Activated CD4-positive, alpha-beta T cell treated with anti-CD3 and anti-CD28 coated beads for 4 hours (primary cell): ENCODE measurements around the gene KRT81.
"Not testable (repeated sequence)": the region's sequence is repeated elsewhere in the genome, so short reads cannot be mapped to it uniquely, and the experiment has no call there.

ENCODE experiments used
- DNase-seq, 2 donors: peaks; one replicate each; pipeline ENCODE4 v3.0.0-alpha.2; 2020

The KRT81 gene

DNA sequence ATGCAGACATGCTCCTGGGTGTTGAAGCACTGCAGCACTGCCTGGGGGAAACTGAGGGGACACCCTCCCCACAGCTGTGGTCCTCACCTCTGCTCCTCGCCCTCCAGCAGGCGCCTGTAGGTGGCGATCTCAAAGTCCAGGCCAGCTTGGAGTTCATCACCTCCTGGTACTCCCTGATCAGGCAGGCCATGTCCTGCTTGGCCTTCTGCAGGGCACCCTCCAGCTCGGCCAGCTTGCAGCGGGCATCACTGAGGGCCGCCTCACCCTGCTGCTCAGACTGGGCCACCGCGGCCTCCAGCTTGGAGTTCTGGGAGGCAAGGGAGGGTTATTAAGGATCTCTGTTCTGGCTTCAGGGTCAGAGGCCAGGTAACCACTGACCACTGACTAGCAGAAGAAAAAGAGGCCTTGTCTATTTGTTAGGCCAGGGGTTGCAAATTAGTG is 39.1 kb downstream of the KRT81 start:
- DNase-seq, result not testable (repeated sequence)

DNA sequence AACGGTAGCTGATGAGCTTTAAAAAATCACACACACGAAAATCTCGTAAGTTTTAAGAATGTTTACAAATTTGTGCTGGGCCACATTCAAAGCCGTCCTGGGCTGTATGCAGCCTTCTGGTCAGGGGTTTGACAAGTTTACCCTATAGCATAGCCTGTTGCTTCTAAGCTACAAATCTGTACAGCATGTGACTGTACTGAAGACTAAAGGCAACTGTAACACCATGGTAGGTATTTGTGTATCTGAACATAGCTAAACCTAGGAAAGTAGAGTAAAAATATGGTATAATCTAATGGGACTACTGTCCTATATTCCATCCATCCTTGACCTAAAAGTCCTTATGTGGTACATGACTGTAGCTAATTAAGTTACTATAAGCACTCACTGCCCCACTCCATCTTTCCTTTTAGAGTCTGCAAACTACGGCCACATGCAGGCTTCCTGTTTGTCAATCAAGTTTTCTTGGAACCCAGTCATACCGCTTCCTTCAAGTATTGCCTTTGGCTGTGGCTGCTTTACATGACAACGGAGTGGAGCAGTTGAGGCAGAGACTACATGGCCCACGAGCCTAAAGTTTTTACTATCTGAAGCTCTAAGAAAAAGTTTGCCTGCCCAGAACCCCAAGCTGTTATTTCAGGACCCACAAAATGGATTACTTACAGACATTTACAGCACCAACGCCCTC is 39.8 kb downstream of the KRT81 start:
- no peak for DNase-seq

DNA sequence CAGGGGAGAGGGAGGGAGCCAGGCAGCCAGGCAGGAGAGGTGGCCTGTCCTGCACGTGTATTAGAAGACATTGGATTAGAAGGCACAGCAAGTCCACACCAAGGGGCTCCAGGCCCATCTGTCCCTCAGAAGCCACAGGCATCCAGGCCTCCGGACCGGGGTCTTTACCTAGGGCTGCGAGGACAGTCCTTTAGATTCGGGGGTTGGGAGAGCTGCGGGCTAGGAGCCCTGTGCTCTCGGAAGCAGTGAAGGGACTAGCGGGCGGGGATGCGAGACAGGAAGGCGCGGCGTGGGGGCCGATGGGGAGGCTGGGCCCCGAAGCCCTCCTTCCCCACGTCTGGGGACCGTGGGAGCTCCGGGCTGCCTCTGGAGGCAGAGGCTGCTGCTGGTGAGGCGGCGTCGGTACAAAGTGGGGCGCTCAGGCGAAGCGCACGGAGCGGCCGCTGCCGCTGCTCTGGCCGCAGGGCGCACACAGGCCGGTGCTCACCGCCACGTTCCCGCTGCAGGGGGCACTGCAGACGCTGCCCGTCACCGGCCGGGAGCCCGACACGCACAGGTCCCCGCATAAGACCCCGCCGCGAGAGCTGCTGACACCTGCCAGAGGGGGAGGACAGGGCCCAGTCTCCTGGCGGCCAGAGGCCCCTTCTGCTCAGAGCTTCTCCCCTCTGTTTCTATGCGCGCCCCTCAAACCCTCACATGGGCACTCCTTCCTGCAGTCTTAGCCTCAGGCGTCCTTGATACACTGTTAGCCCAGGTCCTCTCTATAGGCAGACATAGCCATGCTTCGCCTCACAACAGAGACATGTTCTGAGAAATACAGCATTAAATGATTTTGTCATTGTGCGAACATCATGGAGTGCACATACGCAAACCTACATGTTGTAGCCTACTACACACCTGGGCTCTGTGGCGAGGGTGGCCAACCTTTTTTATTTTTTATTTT is 41.0 kb downstream of the KRT81 start:
- DNase-seq, result no peak

DNA sequence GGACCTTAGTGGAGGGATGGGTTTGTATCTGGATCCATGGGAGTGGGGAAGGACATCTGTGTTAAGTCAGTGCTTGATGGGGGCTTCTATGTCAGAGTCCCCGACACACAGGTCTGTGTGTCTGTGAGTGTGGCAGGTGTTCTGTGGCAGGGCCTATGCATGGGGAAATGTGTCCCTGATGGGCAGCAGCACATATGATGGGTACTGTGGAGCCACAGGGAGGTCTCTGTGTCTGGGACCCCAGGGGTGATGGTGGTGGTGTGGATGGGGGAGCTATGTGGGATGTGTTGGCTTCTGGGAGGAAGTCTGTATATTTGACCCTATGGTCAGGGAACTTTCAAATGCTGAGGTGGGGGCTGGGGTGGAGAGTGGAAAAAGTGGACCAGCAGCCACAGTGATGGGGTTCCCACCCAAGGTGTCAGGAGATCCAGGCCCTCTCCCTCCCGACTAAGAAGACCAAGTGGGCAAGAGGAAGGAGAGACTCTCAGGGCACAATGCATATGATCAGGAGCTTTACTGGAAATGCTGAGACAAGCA is 41.8 kb downstream of the KRT81 start:
- DNase-seq, result no peak

DNA sequence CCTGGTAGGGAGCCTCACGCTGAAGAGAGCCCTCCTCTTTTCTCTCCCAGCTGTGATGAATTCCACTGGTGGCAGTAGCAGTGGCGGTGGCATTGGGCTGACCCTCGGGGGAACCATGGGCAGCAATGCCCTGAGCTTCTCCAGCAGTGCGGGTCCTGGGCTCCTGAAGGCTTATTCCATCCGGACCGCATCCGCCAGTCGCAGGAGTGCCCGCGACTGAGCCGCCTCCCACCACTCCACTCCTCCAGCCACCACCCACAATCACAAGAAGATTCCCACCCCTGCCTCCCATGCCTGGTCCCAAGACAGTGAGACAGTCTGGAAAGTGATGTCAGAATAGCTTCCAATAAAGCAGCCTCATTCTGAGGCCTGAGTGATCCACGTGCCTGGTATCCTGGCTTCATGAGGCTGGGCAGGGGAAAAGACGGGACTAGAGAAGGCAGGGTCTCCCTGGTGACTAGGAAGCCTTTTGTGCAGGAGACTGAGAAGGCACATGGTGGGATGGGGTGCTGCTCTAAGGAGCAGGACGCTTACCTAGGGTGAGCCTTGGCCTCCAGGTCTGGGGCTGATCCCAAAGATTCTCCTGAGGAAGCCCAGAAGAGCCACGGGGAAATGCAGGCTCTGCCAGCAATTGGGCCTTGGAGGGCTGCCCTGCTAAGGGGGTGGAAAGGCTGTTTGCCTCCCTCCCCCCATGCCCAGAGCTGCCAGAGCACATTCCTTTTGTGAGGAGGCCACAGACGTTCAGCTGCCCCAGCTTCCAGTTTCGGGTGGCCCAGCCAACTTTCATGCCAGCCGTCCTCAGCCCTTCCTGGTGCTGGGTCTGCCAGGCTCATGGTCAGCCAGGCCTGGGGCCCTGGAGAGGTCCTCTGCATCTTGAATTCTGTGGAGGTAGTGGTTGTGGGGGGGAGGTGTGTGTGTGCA is 42.5 kb downstream of the KRT81 start:
- DNase-seq, result no peak

DNA sequence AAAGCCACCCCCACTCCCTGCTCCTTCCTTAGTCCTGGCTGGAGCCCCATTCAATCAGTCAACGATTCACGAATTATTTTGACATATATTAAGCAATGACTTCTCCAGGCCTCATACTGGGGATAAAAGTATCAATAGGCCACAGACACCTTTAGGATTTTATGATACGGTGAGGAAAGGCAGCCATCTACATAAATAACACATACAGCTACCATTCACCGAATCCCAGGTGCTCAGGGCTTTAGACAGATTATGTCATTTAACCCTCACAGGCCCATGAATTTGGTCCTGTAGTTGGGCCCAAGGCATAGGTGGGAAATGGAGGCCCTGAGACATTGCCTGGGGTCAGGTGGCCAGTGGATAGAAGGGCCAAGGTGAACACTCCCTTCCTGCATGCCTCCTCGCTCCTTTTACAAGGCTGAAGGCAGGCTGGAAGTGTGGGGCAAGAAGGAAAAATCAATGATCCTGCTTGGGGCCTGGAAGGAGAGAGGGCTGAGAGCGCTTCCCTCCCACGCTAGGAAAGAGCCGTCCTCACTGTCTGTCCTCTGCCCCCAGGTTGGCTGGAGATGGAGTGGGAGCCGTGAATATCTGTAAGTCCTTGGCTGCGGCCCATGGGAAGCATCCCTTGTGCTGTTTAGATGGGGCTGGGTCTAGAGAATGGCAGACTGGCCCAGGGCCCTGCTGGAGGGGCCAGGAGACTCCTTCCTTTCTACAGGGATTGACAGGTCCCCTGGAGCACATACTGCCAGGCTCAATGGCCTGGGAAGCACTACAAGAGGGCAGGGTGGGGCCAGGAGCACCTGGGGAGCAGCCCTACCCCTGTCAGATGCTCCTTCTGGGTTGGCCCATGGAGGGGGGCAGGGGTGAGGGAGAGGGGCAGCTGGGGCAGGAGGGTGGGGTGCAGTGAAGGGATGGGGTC is 43.5 kb downstream of the KRT81 start:
- DNase-seq, result no peak

DNA sequence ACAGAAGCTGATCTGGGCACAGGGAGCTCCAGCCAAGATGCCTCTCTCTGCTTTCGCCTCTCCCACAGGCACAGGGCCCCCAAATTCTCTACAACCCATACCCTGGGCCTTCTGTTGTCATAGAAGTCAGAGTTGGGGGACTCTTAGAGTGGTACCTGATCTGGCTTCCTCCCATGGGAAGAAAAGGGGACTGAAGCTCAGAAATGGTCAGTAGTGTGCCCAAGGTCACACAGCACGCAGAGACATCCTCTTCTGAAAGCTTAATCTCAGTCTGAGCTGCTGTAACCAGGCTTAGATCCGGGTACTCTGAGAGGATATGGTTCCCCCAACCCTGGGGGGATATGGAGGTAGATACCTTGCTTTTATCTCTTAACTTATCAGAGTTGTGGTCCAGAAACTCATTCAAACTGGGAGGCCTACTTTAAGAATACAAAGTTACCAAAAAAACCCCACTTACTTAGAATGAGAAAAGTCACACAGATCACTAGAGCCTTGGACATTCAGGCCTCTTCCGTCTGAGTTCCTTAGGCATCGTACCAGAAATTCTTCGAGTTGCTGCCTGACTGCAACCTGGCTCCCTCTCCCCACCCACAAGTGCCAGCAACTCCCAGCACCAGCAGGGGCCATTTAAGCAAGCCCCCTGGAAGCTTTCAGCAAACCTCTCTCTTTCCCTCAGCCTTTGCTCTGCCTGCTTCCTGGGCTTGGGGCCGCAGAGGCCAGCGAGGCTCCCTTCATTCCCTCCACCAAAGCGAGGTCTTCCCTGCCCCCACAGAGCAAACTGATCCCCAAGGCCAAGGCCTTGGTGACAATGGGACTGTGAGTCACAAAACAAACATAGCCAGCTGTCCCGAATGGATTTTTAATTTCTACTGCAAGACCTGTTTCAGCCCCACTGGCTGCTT is 44.4 kb downstream of the KRT81 start:
- no peak for DNase-seq

DNA sequence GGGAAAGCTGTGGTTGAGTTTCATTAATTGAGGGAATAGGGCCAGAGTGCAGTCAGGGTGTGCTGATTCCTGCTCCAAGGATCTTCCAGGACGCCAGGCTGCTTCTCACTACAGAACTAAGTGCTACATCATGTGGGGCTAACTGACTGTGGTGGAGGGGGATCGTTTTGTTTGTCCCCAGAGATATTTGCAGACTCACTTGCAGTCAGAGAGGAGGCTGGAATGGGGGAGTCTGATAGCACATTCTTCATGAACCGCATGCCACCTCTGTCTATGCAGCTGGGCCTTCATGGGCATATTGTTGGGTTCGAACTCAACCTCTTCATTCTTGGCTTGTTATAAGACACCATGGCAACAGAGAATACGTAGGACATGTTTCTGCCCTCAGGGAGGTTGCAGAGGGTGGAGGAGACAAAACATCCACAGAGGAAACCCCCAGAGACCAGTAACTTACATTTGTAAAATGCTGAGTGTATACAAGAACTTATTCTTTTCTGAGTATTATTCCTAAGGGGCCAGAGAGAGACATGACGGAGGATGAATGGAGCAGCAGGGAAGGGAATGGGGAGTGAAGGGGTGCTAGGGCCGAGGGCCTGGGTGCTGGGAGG is 45.3 kb downstream of the KRT81 start:
- no peak for DNase-seq

DNA sequence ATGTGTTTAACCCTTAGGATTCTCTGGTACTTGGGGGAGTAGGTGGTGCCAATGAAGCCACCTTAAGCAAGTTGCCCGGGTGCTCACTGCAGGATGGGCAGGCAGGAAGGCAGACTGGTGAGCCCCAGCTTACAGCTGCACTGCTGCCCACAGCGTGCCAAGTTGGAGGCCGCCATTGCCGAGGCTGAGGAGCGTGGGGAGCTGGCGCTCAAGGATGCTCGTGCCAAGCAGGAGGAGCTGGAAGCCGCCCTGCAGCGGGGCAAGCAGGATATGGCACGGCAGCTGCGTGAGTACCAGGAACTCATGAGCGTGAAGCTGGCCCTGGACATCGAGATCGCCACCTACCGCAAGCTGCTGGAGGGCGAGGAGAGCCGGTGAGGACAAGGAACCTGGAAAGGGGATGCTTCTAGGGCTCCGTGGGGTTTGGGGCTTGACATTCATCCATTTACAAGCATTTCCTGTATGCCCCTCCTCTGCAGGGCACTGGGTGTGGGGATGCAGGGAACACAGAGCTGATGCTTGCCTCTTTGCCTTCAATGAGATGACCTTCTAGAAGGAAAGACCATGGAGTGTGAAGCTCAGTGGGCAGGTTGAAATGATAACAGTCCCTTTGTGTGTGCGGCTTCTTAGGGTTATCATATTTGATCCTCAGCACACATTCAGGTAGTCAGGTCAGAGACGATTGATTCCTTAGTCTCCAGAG is 45.9 kb downstream of the KRT81 start:
- no peak for DNase-seq

DNA sequence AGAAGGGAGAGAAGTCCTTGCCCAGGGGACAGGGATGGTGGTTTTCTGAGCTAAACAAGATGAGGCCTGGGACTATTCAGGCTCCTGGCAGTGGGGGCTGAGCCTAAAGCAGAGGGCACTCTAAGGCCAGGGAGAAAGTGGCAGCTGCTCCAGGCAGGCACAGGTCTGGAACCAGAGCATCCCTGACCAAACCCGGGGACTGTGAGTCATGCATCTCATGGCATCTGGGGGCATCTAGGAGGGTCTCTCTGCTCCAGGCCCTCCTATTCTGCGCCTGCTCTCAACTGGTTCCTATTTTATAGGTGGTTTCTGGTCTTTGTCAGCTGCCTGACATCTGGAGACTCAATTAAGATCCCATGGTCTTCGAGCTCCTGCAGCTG is 46.7 kb downstream of the KRT81 start:
- no peak for DNase-seq

DNA sequence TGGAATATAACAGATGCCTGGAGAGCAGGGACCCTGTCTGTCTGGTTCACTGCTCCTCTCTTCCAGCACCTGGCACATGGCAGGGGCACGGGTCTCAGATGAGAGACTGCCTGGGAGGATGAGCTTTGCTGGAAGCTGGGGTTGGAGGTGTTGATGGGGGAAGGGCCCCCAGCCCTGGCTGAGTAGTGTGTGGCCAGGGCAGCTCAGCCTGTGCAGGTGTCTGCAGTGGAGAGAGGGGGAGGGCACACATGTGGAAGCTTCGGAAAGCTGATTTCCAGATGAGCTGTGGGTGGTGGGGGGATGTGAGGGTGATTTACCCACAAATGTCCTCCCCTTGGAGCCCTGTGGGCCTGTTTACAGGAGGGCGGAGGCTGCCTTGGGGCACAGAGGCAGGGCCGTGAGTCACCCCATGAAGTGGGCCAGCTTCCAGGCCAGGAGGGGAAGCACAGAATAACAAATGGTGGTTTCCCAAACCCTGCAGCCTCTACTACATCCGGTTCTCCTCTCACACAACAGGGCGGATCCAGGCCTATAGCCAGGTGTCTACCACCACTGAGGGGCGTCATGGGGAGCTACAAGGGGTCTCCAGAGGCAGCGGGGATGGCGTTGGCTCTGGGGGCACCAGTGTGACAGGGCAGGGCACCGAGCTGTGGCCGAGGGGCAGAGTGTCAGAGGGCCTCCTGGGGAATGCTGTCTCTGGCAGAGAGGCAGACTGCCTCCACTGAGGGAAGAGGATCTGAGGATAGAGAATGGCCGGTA is 47.3 kb downstream of the KRT81 start:
- peak; percentile 33 to 69 for DNase-seq

DNA sequence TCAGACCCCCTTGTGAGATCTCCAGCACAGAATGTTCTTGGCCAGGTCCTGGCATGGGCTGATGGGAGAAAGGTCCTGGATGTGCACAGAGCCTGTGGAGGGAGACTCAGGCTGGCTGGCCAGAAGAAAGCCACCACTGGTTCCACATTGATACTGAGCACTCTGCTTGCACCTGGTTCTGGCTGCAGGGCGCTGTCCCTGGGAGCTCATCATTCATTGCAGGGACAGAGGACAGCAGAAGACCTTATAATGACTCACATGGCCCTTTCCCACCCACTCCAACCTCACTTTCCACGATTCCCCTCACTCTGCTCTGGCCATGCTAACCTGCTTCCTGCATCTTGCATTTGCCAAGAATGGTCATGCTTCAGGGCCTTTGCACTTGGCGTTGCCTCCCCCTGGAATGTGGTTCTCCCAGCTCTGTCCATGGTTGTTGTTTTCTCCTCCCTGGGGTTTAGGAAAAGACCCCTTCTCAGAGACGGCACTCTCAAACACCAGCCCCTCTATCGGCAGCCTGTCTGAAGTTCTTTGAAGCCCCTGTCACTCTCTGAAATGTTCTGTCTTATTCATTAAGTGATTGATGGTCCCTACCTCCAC is 48.0 kb downstream of the KRT81 start:
- no peak for DNase-seq

DNA sequence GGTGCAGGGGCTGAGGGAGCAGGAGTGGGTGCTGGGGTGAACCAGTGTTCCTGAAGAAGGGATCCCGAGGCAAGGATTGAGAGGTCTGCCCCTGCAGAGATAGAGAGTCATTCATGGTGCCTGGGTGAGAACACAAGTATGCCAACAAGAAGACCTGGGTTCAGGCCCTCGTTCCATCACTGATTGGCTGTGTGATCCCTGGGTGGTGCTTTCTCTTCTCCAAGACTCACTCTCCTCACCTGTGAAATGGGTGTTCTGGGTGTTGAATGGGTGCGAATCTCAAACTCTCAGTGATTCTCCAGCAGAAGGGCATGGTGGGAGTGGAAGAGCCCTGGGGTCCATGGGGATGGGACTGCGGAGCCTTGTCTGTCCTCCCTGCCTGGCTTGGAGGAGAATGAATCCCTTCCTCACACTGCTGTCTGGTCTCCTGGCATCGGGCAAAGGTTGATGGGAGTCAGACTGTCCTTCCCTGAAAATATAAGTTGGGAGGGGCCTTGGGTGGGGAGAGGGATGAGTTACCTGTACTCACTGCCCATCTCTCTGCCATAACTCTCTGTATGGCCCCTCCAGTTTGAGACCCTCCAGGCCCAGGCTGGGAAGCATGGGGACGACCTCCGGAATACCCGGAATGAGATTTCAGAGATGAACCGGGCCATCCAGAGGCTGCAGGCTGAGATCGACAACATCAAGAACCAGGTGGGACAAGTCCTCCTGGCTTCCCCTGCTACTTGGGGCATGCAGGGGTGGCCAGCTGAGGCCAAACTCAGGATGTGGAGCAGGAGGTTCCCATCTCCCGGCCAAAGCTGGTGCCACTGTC is 48.7 kb downstream of the KRT81 start:
- no peak for DNase-seq

DNA sequence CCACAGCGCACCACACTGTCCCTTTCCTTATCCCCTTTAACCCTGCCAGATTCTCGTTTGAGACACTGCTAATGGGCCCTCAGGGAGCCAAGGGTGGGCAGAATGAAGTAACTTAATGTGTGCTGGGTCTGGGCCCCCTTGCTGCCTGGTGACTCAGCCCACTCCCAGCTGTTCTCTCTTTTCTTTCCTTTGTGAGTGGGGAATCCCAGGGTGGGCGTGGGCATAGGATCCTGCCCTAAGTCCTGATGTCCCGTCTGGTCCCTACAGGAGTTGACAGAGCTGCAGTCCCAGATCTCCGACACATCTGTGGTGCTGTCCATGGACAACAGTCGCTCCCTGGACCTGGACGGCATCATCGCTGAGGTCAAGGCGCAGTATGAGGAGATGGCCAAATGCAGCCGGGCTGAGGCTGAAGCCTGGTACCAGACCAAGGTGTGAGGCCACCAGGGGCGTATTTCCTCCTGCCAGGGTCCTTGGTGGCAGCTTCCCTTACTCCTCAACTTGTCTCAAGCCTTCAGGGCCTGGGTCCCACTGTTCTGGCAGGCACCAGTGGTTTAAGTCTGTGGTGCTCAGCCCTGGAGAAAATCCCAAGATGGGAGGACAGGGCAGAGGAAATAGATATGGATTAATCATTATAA is 50.0 kb downstream of the KRT81 start:
- no peak for DNase-seq

DNA sequence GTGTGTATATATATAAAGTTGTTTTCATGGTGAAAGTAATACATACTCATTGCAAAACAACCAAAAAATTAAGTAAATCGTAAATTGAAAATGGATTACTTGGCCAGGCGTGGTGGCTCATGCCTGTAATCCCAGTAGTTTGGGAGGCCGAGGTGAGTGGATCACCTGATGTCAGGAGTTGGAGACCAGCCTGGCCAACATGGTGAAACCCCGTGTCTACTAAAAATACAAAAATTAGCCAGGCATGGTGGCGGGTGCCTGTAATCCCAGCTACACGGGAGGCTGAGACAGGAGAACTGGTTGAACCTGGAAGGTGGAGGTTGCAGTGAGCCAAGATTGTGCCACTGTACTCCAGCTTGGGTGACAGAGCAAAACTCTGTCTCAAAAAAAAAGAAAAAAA is 51.1 kb downstream of the KRT81 start:
- not testable (repeated sequence) for DNase-seq

DNA sequence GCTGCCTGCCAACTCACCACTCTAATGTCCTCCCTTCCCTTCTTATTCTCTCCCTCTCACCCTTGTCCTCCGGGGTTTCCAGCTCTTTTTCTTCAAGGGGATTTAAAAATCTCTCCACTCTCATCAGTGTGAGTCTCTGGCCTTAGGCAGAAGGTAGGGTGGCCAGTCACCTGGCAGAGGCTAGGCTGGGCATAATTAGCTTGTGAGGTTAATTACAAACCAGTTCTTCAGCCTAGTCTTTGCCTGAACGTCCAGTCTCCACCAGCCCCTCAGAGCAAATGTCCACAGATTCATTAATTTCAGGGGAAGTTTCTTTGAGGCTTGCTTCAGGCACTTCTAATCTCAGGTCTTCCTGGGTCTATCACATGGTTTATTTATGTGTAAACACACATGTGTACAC is 51.6 kb downstream of the KRT81 start:
- no peak for DNase-seq
